Measurements from ENCODE around the gene MTARC1. TPM values are rescaled to one million over a fixed set of nuclear protein-coding genes. Genes with fewer than 3 reads are reported as not detected.

The MTARC1 gene
- total RNA-seq, 2 experiments from 2014 or later, result not detected

GRCh38 chr1:220772846-220773245, 13.9 kb upstream of the MTARC1 start:
- ChIA-PET POLR2A (interaction anchor here (1.2 kb wide), 1 partner anchor 10 kb away, joined by 4 read pairs; no protein-coding TSS in a partner anchor), CTCF (ENCODE audit: unreplicated experiment) (no interaction called here)
- no peak for DNase-seq (ENCODE audit: low spot score)
- no peak overlapping the region for H2AFZ ChIP-seq (ENCODE audit: low read length)
- no peaks in the 10 kb centered on the region for H3K4me1 ChIP-seq (ENCODE audit: insufficient read depth, low read length, poor library complexity, severe bottlenecking)
- H3K9me3 ChIP-seq (ENCODE audit: low read length), result no peaks in the 10 kb centered on the region
- H3K27ac ChIP-seq (ENCODE audit: low read depth, low read length, poor library complexity, severe bottlenecking), result no peak overlapping the region
- H3K4me3 ChIP-seq (ENCODE audit: low read depth, low read length, poor library complexity, severe bottlenecking), result no peak overlapping the region
- no TSS peak for BruUV-seq (replicated peaks)
- TF ChIP-seq EZH2phosphoT487 (IDR thresholded peaks at IDR 0.05; ENCODE audit: borderline replicate concordance, low read depth, low read length) (no peak), CTCF (conservative IDR thresholded peaks at IDR 0.05; ENCODE audit: low read length) (no peak)
- H3K9me2 ChIP-seq (ENCODE audit: insufficient read depth, low read length), result no peaks in the 10 kb centered on the region
- intact Hi-C loops (cut with micrococcal nuclease; ENCODE audit: unreplicated experiment), result loop anchor here (10.0 kb wide), 1 partner anchor 938 kb away; no protein-coding TSS in a partner anchor
- H3K79me2 ChIP-seq (ENCODE audit: insufficient read depth, low read depth, low read length), result no peaks in the 10 kb centered on the region
- no peak overlapping the region for H3K4me2 ChIP-seq (ENCODE audit: low read length)
- H3K36me3 ChIP-seq (ENCODE audit: insufficient read depth, low read length), result no peaks in the 10 kb centered on the region
- no peaks in the 10 kb centered on the region for H4K20me1 ChIP-seq (ENCODE audit: insufficient read depth, low read length)

- CTCF ChIA-PET (ENCODE audit: unreplicated experiment), result no interaction called here
- Histone ChIP-seq H3K4me3 (ENCODE audit: low read depth, low read length, poor library complexity, severe bottlenecking) (no peak overlapping the region), H3K36me3 (ENCODE audit: insufficient read depth, low read length) (no peaks in the 10 kb centered on the region), H3K4me1 (ENCODE audit: insufficient read depth, low read length, poor library complexity, severe bottlenecking) (no peaks in the 10 kb centered on the region), H3K79me2 (ENCODE audit: insufficient read depth, low read depth, low read length) (no peaks in the 10 kb centered on the region), H3K27ac (ENCODE audit: low read depth, low read length, poor library complexity, severe bottlenecking) (no peak overlapping the region), H2AFZ (ENCODE audit: low read length) (no peak overlapping the region), H3K9me2 (ENCODE audit: insufficient read depth, low read length) (no peaks in the 10 kb centered on the region), H4K20me1 (ENCODE audit: insufficient read depth, low read length) (no peaks in the 10 kb centered on the region), H3K9me3 (ENCODE audit: low read length) (no peaks in the 10 kb centered on the region), H3K4me2 (ENCODE audit: low read length) (no peak overlapping the region)
- intact Hi-C loops (cut with micrococcal nuclease; ENCODE audit: unreplicated experiment), result loop anchor here (5.0 to 10.0 kb wide), 2 partner anchors 93 to 941 kb away; no protein-coding TSS in a partner anchor
- no TSS peak for BruUV-seq (replicated peaks)
- TF ChIP-seq EZH2phosphoT487 (IDR thresholded peaks at IDR 0.05; ENCODE audit: borderline replicate concordance, low read depth, low read length), result no peak
- TF ChIP-seq CTCF (conservative IDR thresholded peaks at IDR 0.05; ENCODE audit: low read length), result peak; percentile 94
- POLR2A ChIA-PET, result no interaction called here
- peak; percentile 33 for DNase-seq (ENCODE audit: low spot score)
These were observed 11.4 kb upstream of the MTARC1 start for GRCh38 chr1:220775240-220775853.

- ChIA-PET CTCF (ENCODE audit: unreplicated experiment) (no interaction called here), POLR2A (no interaction called here)
- H3K79me2 ChIP-seq (ENCODE audit: insufficient read depth, low read depth, low read length), result no peaks in the 10 kb centered on the region
- no peak overlapping the region for H3K4me2 ChIP-seq (ENCODE audit: low read length)
- intact Hi-C loops (cut with micrococcal nuclease; ENCODE audit: unreplicated experiment), result loop anchor here (5.0 to 10.0 kb wide), 2 partner anchors 94 to 941 kb away; no protein-coding TSS in a partner anchor
- no peaks in the 10 kb centered on the region for H3K36me3 ChIP-seq (ENCODE audit: insufficient read depth, low read length)
- no peaks in the 10 kb centered on the region for H4K20me1 ChIP-seq (ENCODE audit: insufficient read depth, low read length)
- TF ChIP-seq EZH2phosphoT487 (IDR thresholded peaks at IDR 0.05; ENCODE audit: borderline replicate concordance, low read depth, low read length) (no peak), CTCF (conservative IDR thresholded peaks at IDR 0.05; ENCODE audit: low read length) (no peak)
- BruUV-seq (replicated peaks), result no TSS peak
- DNase-seq (ENCODE audit: low spot score), result no peak
- no peak overlapping the region for H3K27ac ChIP-seq (ENCODE audit: low read depth, low read length, poor library complexity, severe bottlenecking)
- no peaks in the 10 kb centered on the region for H3K4me1 ChIP-seq (ENCODE audit: insufficient read depth, low read length, poor library complexity, severe bottlenecking)
- H3K4me3 ChIP-seq (ENCODE audit: low read depth, low read length, poor library complexity, severe bottlenecking), result no peak overlapping the region
- H3K9me2 ChIP-seq (ENCODE audit: insufficient read depth, low read length), result no peaks in the 10 kb centered on the region
- H2AFZ ChIP-seq (ENCODE audit: low read length), result no peak overlapping the region
- H3K9me3 ChIP-seq (ENCODE audit: low read length), result no peaks in the 10 kb centered on the region
These were observed 10.5 kb upstream of the MTARC1 start for GRCh38 chr1:220776254-220776653.
